Common myeloid progenitor, CD34-positive (primary cell): ENCODE measurements around the gene ATP2C2.

ENCODE experiments used
- CTCF ChIA-PET: fragments of 350-600 bp; sonication (Branson Sonifier 250); formaldehyde crosslinking; loops from one replicate; lab custom pipeline; 2021; ENCODE audit warnings: antibody characterized with exemption; lab: Charles Lee
- POLR2A ChIA-PET: fragments of 350-600 bp; sonication (Branson Sonifier 250); formaldehyde crosslinking; loops from one replicate; lab custom pipeline; 2021; ENCODE audit warnings: antibody characterized with exemption; lab: Charles Lee
- DNase-seq, 3 donors: peaks; one replicate each; pipeline versions ENCODE4 v3.0.0 to v3.0.0-alpha.2; 2013
- H3K27ac ChIP-seq, 2 experiments: 1 replicate in 1 of 2; 2 replicates in 1 of 2; pipeline ENCODE4 v1.7.0; 2013; ENCODE audit warnings: inconsistent platforms in 2 of 2, low read length in 2 of 2, mild to moderate bottlenecking in 2 of 2, low read depth in 1 of 2, moderate library complexity in 1 of 2; ENCODE audit not compliant: severe bottlenecking in 2 of 2, insufficient read depth in 1 of 2, poor library complexity in 1 of 2
- H3K27me3 ChIP-seq, 5 experiments: replicated peaks in 2 of 5; 1 replicate in 3 of 5; 2 replicates in 2 of 5; pipeline versions ENCODE4 v1.6.1 to v1.7.0; 2013; ENCODE audit warnings: low read length in 4 of 5, mild to moderate bottlenecking in 2 of 5, moderate library complexity in 2 of 5, inconsistent platforms in 1 of 5; ENCODE audit not compliant: insufficient read depth in 5 of 5, control insufficient read depth in 4 of 5
- H3K36me3 ChIP-seq, 4 experiments: 1 replicate in 2 of 4; 2 replicates in 2 of 4; pipeline versions ENCODE4 v1.6.1 to v1.7.0; 2013; ENCODE audit warnings: low read length in 3 of 4, control low read depth in 1 of 4, mild to moderate bottlenecking in 1 of 4; ENCODE audit not compliant: control insufficient read depth in 4 of 4, insufficient read depth in 4 of 4
- H3K4me1 ChIP-seq, 4 experiments: 1 replicate in 3 of 4; 2 replicates in 1 of 4; pipeline versions ENCODE4 v1.6.1 to v1.7.1; 2013; ENCODE audit warnings: low read length in 3 of 4, mild to moderate bottlenecking in 3 of 4, control low read depth in 1 of 4, inconsistent platforms in 1 of 4, moderate library complexity in 1 of 4; ENCODE audit not compliant: control insufficient read depth in 4 of 4, insufficient read depth in 4 of 4; ENCODE audit errors: control extremely low read depth in 1 of 4
- H3K4me3 ChIP-seq, 7 experiments: 1 replicate in 4 of 7; 2 replicates in 3 of 7; pipeline versions ENCODE4 v1.5.1 to v1.7.0; 2013; ENCODE audit warnings: mild to moderate bottlenecking in 7 of 7, low read length in 6 of 7, moderate library complexity in 6 of 7, inconsistent platforms in 2 of 7, low read depth in 2 of 7, control low read depth in 1 of 7; ENCODE audit not compliant: insufficient read depth in 4 of 7, control insufficient read depth in 1 of 7; ENCODE audit errors: extremely low read depth in 1 of 7
- H3K9me3 ChIP-seq, 5 experiments: 1 replicate in 4 of 5; 2 replicates in 1 of 5; pipeline versions ENCODE4 v1.6.1 to v1.7.1; 2013; ENCODE audit warnings: low read length in 4 of 5, mild to moderate bottlenecking in 2 of 5, inconsistent platforms in 1 of 5, low read depth in 1 of 5, moderate library complexity in 1 of 5; ENCODE audit not compliant: control insufficient read depth in 4 of 5, insufficient read depth in 2 of 5; ENCODE audit errors: control extremely low read depth in 1 of 5
- WGBS: methylation state at CpG from one replicate; pipeline ENCODE4 v1.1.5; 2013; ENCODE audit not compliant: insufficient coverage; 5-methylcytosine and 5-hydroxymethylcytosine counted together

The ATP2C2 gene

DNA sequence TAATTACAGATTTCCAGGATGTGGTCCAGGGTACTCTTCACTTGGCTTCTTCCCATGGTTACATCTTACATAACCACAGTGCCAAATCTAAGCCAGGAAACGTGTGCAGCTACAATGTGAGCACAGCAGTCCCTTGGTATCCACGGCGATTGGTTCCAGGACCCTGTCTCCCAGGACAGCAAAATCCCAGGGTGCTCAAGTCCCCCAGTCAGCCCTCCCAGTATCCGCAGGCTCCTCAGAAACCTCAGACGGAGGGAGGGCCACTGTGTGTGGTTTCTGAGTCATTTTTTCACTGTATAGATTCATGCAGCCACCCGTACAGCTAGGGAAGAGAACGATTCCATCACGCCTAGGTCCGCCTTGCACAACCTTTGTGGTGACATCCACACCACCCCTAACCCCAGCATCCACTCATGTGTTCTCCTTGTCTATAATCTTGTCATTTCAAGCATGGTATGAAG, 11.1 kb upstream of the ATP2C2 start:
- WGBS, result 82% methylated on average over 9 of the region's 9 CpGs
- H3K36me3 ChIP-seq, result no peaks in the 10 kb centered on the region
- no peak overlapping the region for H3K27ac ChIP-seq
- DNase-seq, result peak in 2 of 3 donors; percentile 28 to 31
- ChIA-PET CTCF (no interaction called here), POLR2A (no interaction called here)
- no peaks in the 10 kb centered on the region for H3K9me3 ChIP-seq
- peaks cover 0 to 7% (median 5%) of the 10 kb centered on the region in 4 experiments for H3K4me1 ChIP-seq
- H3K4me3 ChIP-seq, result no peak overlapping the region
- peaks cover 0 to 10% (median 0%) of the 10 kb centered on the region in 5 experiments for H3K27me3 ChIP-seq

DNA sequence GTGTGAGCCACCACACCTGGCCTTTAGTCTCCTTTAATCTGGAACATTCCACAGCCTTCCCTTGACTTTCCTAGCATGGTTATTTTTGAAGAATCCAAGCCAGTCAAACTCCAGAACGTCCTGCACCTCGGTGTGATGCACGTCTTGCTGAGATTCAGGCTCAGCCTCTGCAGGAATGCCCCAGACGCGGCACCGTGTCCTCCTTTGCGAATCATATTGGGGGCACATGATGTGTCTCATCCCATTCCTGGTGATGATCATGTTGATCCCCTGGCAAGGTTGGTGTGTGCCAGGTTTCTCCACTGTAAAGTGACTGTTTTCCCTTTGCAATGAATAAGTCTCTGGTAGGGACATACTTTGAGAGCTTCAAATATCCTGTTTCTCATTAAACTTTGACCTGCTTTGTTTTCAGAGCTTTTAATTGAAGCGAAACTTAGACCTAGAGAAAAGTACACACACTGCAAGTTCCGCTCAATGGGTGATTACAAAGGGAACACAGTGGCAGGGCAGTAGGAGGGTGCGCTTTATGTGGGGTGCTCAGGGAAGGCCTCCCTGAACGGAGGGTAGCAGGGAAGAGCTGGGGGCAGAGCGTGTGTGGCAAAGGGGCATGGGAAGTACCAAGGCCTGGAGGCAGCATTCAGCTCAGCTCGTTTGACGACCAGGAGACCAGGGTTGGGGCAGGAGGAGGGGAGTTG, 9.6 kb upstream of the ATP2C2 start:
- CTCF ChIA-PET, result no interaction called here
- Histone ChIP-seq H3K27me3 (peaks cover 0 to 10% (median 0%) of the 10 kb centered on the region in 5 experiments), H3K4me1 (peaks cover 0 to 7% (median 5%) of the 10 kb centered on the region in 4 experiments), H3K27ac (no peak overlapping the region), H3K9me3 (no peaks in the 10 kb centered on the region), H3K4me3 (no peak overlapping the region), H3K36me3 (no peaks in the 10 kb centered on the region)
- POLR2A ChIA-PET, result no interaction called here
- 98% methylated on average over 14 of the region's 14 CpGs for WGBS
- no peak for DNase-seq

DNA sequence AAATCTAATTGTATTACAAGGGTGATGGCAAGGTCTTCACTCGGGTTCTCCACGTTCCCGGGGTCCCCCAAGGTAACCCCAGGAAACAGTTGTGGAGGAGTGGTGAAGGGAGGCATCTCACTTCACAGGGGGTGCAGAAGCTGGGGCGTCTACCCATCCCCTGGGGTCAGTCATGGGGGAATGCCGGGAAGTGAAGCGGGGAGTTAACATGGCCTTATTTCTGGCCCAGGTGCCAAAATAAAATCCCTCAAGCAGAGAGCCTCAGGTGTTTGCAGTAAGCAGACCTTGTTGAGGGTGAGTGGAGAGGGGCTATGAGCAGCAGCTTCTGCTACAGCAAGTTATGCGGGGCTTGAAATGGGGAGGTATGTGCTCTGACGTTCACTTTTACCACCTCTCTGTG, 9.0 kb upstream of the ATP2C2 start:
- CTCF ChIA-PET, result interaction anchor here (0.7 kb wide), 1 partner anchor 15 kb away, joined by 3 read pairs; no protein-coding TSS in a partner anchor
- Histone ChIP-seq H3K9me3 (no peaks in the 10 kb centered on the region), H3K27me3 (peaks cover 0 to 10% (median 0%) of the 10 kb centered on the region in 5 experiments), H3K36me3 (no peaks in the 10 kb centered on the region), H3K27ac (no peak overlapping the region), H3K4me1 (peaks cover 0 to 7% (median 5%) of the 10 kb centered on the region in 4 experiments), H3K4me3 (no peak overlapping the region)
- DNase-seq, result no peak
- 98% methylated on average over 8 of the region's 8 CpGs for WGBS
- POLR2A ChIA-PET, result no interaction called here

DNA sequence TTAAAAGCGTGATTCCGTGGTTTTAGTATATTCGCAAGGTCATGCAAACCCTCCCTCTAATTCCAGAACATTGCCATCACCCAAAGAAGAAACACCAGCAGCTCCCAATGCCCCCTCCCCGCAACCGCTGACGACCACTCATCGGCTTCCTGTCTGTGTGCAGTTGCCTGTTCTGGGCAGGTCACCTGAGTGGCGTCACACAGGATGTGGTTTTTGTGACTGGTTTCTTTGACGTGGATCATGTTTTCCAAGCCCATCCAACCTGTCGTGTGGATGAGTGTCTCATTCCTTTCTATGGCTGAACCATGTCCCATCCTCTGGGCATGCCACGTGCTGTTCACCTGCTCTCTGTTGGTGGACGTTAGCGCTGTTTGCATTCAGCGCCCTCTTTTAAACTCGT, 8.2 kb upstream of the ATP2C2 start:
- POLR2A ChIA-PET, result no interaction called here
- WGBS, result 39% methylated on average over 12 of the region's 15 CpGs
- peak; percentile 38 to 77 (median 57) for DNase-seq

DNA sequence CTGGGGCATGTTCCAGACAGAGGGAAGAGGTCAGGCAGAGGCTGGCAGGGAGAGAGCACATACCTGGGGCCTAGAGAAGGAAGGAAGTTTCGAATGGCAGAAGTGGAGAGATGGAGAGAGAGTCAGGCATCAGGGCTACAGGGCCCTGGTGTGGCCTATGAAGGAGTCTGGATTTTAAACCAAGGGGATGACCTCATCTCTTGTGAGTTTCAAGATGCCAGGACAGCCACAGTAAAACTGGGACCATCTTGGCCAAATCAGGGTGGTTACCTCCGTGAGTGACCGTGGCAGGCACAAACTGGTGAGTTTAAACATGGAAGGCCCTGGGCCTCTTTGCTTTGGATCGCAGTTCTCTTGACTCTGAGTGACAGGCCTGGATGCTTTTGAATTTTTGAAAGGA, 7.6 kb upstream of the ATP2C2 start:
- Histone ChIP-seq H3K36me3 (no peaks in the 10 kb centered on the region), H3K4me1 (peaks cover 0 to 7% (median 5%) of the 10 kb centered on the region in 4 experiments), H3K4me3 (no peak overlapping the region), H3K27ac (no peak overlapping the region), H3K27me3 (peaks cover 0 to 12% (median 0%) of the 10 kb centered on the region in 5 experiments), H3K9me3 (no peaks in the 10 kb centered on the region)
- WGBS, result 95% methylated on average over 4 of the region's 4 CpGs
- no peak for DNase-seq
- ChIA-PET CTCF (no interaction called here), POLR2A (no interaction called here)

More for the DNA sequence above, 8.2 kb upstream of the ATP2C2 start:
- peaks cover 0 to 10% (median 0%) of the 10 kb centered on the region in 5 experiments for H3K27me3 ChIP-seq
- no peak overlapping the region for H3K27ac ChIP-seq
- H3K4me1 ChIP-seq, result peaks cover 0 to 7% (median 5%) of the 10 kb centered on the region in 4 experiments
- CTCF ChIA-PET, result no interaction called here
- H3K9me3 ChIP-seq, result no peaks in the 10 kb centered on the region
- H3K36me3 ChIP-seq, result no peaks in the 10 kb centered on the region
- H3K4me3 ChIP-seq, result no peak overlapping the region

DNA sequence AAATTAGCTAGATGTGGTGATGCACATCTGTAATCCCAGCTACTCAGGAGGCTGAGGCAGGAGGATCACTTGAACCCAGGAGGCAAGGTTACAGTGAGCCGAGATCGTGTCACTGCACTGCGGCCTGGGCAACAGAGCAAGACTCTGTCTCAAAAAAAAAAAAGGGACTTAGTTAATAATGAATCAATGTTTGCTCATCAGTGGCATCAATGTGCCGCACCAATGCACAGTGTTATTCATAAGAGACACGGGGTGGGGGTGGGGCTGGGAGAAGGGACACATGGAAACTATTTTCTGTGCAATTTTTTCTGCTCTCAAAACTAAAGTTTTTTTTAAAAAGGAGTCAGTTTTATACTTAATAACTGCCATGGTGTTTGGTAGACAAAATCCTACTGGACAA, 6.8 kb upstream of the ATP2C2 start:
- peaks cover 0 to 7% (median 5%) of the 10 kb centered on the region in 4 experiments for H3K4me1 ChIP-seq
- WGBS, result 100% methylated on average over 2 of the region's 5 CpGs
- DNase-seq, result no peak

DNA sequence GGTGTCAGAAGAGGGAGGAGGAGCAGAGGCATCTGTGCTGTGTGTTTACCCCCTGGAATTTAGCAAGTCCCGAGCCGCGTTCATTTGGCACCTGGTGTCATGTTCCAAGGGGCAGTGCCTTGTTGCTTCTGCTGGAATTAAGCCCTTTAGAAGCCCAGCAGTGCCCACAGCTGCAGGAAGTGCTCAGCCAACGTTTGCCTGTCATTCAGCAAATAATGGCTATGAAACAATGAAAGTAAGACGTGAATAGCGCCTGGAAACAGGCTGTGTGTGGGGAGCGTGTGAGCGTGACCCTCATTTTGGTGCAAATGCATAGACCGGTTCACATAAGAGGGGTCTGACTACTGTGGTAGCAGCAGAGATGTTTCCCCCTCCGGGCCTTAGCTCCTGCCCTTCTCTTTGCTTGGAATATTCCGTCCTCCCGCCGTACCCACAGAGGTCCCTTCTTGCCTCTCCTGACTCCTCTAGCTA, 5.8 kb upstream of the ATP2C2 start:
- ChIA-PET POLR2A (no interaction called here), CTCF (no interaction called here)
- WGBS, result 89% methylated on average over 12 of the region's 13 CpGs
- DNase-seq, result no peak
- H3K9me3 ChIP-seq, result no peaks in the 10 kb centered on the region
- no peak overlapping the region for H3K4me3 ChIP-seq
- no peak overlapping the region for H3K27ac ChIP-seq
- no peaks in the 10 kb centered on the region for H3K36me3 ChIP-seq
- peaks cover 0 to 8% (median 7%) of the 10 kb centered on the region in 4 experiments for H3K4me1 ChIP-seq
- H3K27me3 ChIP-seq, result peaks cover 0 to 18% (median 7%) of the 10 kb centered on the region in 5 experiments

More for the DNA sequence above, 6.8 kb upstream of the ATP2C2 start:
- no peak overlapping the region for H3K4me3 ChIP-seq
- POLR2A ChIA-PET, result no interaction called here
- peaks cover 0 to 13% (median 0%) of the 10 kb centered on the region in 5 experiments for H3K27me3 ChIP-seq
- CTCF ChIA-PET, result no interaction called here
- no peaks in the 10 kb centered on the region for H3K36me3 ChIP-seq
- H3K27ac ChIP-seq, result no peak overlapping the region
- no peaks in the 10 kb centered on the region for H3K9me3 ChIP-seq
